Measurements from ENCODE around the gene FBXO31.
"Not testable (repeated sequence)": the region's sequence is repeated elsewhere in the genome, so short reads cannot be mapped to it uniquely, and the experiment has no call there.

FBXO31 gene

GRCh38 chr16:87411375-87412271 is 28.0 kb upstream of the FBXO31 start:
- DNase-seq, result no peak

- no peak for DNase-seq
These were observed 27.4 kb upstream of the FBXO31 start for GRCh38 chr16:87410968-87411367.

- no peak for DNase-seq
These were observed 27.0 kb upstream of the FBXO31 start for GRCh38 chr16:87410530-87410929.

- DNase-seq, result no peak
These were observed 26.2 kb upstream of the FBXO31 start for GRCh38 chr16:87409781-87410180.

GRCh38 chr16:87409153-87409552 is 25.6 kb upstream of the FBXO31 start:
- no peak for DNase-seq

GRCh38 chr16:87407511-87408112 is 24.0 kb upstream of the FBXO31 start:
- DNase-seq, result no peak

GRCh38 chr16:87406495-87407088 is 23.0 kb upstream of the FBXO31 start:
- no peak for DNase-seq

- no peak for DNase-seq
These were observed 21.4 kb upstream of the FBXO31 start for GRCh38 chr16:87404764-87405625.

GRCh38 chr16:87395181-87395842 is 11.7 kb upstream of the FBXO31 start:
- DNase-seq, result no peak

GRCh38 chr16:87393680-87394055 is 10.1 kb upstream of the FBXO31 start:
- DNase-seq, result no peak

- DNase-seq, result peak; percentile 40
These were observed 9.5 kb upstream of the FBXO31 start for GRCh38 chr16:87392821-87393679.

GRCh38 chr16:87391950-87392820 is 8.6 kb upstream of the FBXO31 start, which contains the start of gene MAP1LC3B:
Gene MAP1LC3B, plus strand, starts transcription at chr16:87392336. Its CDS starts 92 bp downstream, at chr16:87392428.
- peak; percentile 98 for DNase-seq

GRCh38 chr16:87391324-87391949 is 7.9 kb upstream of the FBXO31 start:
- no peak for DNase-seq

GRCh38 chr16:87390641-87391323 is 7.2 kb upstream of the FBXO31 start:
- no peak for DNase-seq

- not testable (repeated sequence) for DNase-seq
These were observed 6.3 kb upstream of the FBXO31 start for GRCh38 chr16:87389914-87390313.

- no peak for DNase-seq
These were observed 5.7 kb upstream of the FBXO31 start for GRCh38 chr16:87389245-87389644.

GRCh38 chr16:87388818-87389134 is 5.2 kb upstream of the FBXO31 start:
- no peak for DNase-seq

- no peak for DNase-seq
These were observed 4.6 kb upstream of the FBXO31 start for GRCh38 chr16:87387942-87388817.
